ENCODE results near the gene FAF2.
"Not testable (repeated sequence)": the region's sequence is repeated elsewhere in the genome, so short reads cannot be mapped to it uniquely, and the experiment has no call there.

FAF2 gene

GRCh38 chr5:176471098-176471497 is 22.9 kb downstream of the FAF2 start:
- H3K4me3 ChIP-seq (replicated peaks in 1 of 2; ENCODE audit: low read depth in 2 of 2, low read length in 2 of 2): no peak overlapping the region
- DNase-seq (ENCODE audit: low read depth in 2 of 2): no peak
- no peak for TF ChIP-seq CTCF (IDR thresholded peaks at IDR 0.05; ENCODE audit: low read depth, low read length)

- H3K4me3 ChIP-seq (replicated peaks in 1 of 2; ENCODE audit: low read depth in 2 of 2, low read length in 2 of 2): no peak overlapping the region
- peak in 1 of 2 donors; percentile 27 for DNase-seq (ENCODE audit: low read depth in 2 of 2)
- no peak for TF ChIP-seq CTCF (IDR thresholded peaks at IDR 0.05; ENCODE audit: low read depth, low read length)
Observed at GRCh38 chr5:176473335-176474006, 25.3 kb downstream of the FAF2 start.

DNA sequence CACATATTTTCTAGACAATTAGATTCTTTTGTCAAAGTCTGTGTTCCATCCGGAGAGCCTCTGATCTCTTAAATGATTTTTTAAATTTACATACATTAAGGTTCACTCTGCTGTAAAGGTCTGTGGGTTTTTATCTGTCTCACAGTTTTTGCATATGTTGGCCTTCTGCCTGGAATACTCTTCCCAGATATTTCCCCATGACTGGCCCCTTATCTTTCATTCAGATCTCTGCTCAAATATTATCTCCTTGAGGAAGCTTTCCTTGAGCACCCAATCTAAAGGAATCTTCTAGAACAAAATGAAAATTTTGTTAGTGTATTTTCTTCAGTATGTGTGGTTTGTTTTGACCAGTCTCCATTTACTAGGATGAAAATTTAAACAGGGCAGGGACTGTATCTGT is 26.3 kb downstream of the FAF2 start:
- TF ChIP-seq CTCF (IDR thresholded peaks at IDR 0.05; ENCODE audit: low read depth, low read length): no peak
- DNase-seq (ENCODE audit: low read depth in 2 of 2): no peak
- H3K4me3 ChIP-seq (replicated peaks in 1 of 2; ENCODE audit: low read depth in 2 of 2, low read length in 2 of 2): no peak overlapping the region

GRCh38 chr5:176481711-176482110 is 33.5 kb downstream of the FAF2 start:
- no peak overlapping the region for H3K4me3 ChIP-seq (replicated peaks in 1 of 2; ENCODE audit: low read depth in 2 of 2, low read length in 2 of 2)
- no peak for TF ChIP-seq CTCF (IDR thresholded peaks at IDR 0.05; ENCODE audit: low read depth, low read length)
- DNase-seq (ENCODE audit: low read depth in 2 of 2): peak in 1 of 2 donors; percentile 41

- H3K4me3 ChIP-seq (replicated peaks in 1 of 2; ENCODE audit: low read depth in 2 of 2, low read length in 2 of 2): no peak overlapping the region
- no peak for TF ChIP-seq CTCF (IDR thresholded peaks at IDR 0.05; ENCODE audit: low read depth, low read length)
- DNase-seq (ENCODE audit: low read depth in 2 of 2): no peak
Observed at GRCh38 chr5:176485176-176485575, 37.0 kb downstream of the FAF2 start.

DNA sequence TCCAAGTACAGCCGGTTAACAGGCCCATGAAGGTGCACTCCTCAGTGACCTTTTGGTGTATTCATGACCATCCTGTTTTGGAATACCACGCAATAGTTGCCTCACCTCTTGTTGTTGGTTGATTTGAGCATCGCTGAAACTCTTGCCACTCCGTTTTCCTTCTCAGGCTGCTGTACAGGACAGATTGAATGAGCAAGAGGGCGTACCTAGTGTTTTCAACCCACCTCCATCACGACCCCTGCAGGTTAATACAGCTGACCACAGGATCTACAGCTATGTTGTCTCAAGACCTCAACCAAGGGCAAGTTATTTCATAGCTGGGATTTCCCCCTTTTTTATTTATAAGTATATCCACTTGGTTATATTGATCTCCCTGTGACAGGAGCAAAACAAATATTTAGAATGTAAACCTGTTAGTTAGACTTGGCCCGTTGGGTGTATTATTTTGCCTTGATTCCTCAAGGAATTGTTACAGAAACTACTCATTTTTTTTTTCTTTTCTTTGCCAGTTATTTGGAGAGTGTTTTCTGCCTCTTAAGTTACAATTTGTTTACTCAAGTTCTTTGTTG is 38.1 kb downstream of the FAF2 start:
- no peak for DNase-seq (ENCODE audit: low read depth in 2 of 2)
- TF ChIP-seq CTCF (IDR thresholded peaks at IDR 0.05; ENCODE audit: low read depth, low read length): no peak
- H3K4me3 ChIP-seq (replicated peaks in 1 of 2; ENCODE audit: low read depth in 2 of 2, low read length in 2 of 2): no peak overlapping the region

DNA sequence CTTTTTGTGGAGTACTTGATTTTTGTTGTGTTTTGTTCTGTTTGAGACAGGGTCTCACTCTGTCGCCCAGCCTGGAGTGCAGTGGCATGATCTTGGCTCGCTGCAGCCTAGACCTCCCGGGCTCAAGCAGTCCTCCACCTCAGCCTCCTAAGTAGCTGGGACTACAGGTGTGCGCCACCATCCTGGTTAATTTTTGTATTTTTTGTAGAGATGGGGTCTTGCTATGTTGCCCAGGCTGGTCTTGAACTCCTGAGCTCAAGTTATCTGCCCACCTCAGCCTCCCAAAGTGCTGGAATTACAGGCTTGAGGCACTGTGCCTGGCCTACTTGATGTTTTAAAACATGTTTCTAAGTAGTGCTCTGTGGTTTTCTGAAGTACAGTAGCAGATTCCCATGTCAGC is 39.0 kb downstream of the FAF2 start:
- H3K4me3 ChIP-seq (replicated peaks in 1 of 2; ENCODE audit: low read depth in 2 of 2, low read length in 2 of 2); DNase-seq (ENCODE audit: low read depth in 2 of 2): not testable (repeated sequence)
